Vagina (tissue), 2 donors: Measurements from ENCODE around the gene PPP2R3C. TPM values are rescaled to one million over a fixed set of nuclear protein-coding genes. Genes with fewer than 3 reads are reported as not detected.

Experiments used
- DNase-seq, 2 donors: peaks; one replicate each; pipeline ENCODE4 v3.0.0-alpha.2; 2017; ENCODE audit errors: extremely low spot score in 2 of 2
- H3K27ac ChIP-seq: fragments of 200-600 bp; sonication (generic); one replicate; pipeline ENCODE4 v1.5.1; 2019
- H3K27me3 ChIP-seq: fragments of 200-600 bp; sonication (generic); one replicate; pipeline ENCODE4 v1.5.1; 2019
- H3K36me3 ChIP-seq, 2 donors: fragments of 200-600 bp; sonication (generic); one replicate each; pipeline ENCODE4 v1.5.1; 2017 to 2019
- H3K4me1 ChIP-seq: fragments of 200-600 bp; sonication (generic); one replicate; pipeline ENCODE4 v1.5.1; 2019
- H3K4me3 ChIP-seq, 2 donors: fragments of 200-600 bp; sonication (generic); 1 replicate in 1 of 2; 2 replicates in 1 of 2; pipeline ENCODE4 v1.5.1; 2016 to 2019
- H3K9me3 ChIP-seq: fragments of 200-600 bp; sonication (generic); one replicate; pipeline ENCODE4 v1.5.1; 2019
- POLR2A ChIP-seq, 2 donors: fragments of 450-650 bp; IDR thresholded peaks; one replicate each; pipeline ENCODE4 v1.6.1; 2017; ENCODE audit warnings: antibody characterized with exemption in 2 of 2, mild to moderate bottlenecking in 2 of 2, moderate library complexity in 2 of 2
- POLR2AphosphoS5 ChIP-seq, 2 donors: sonication (generic); formaldehyde crosslinking; IDR thresholded peaks; one replicate each; pipeline ENCODE4 v1.9.0; 2017; ENCODE audit warnings: antibody characterized with exemption in 2 of 2, mild to moderate bottlenecking in 2 of 2, low read depth in 1 of 2; ENCODE audit not compliant: insufficient read depth in 1 of 2
- intact Hi-C: fragments of 100-400 bp; cut with DNase I; formaldehyde crosslinking; loops from one replicate; pipeline ENCODE4 v1.15.1; 2023
- total RNA-seq: library from RNA; depleted of rRNA; stranded (reverse); fragments of >200 nt; gene quantifications from one replicate; pipeline ENCODE4 v1.2.3, GENCODE V29; 2016
- TF ChIP-seq, protein P1 (sequence below), 3 experiments: fragments of 450-650 bp in 2 of 3; fragments of 200-600 bp in 1 of 3; sonication (generic) in 1 of 3; IDR thresholded peaks; one replicate each; pipeline ENCODE4 v1.5.1; 2017 to 2019; ENCODE audit warnings: antibody characterized with exemption in 3 of 3, mild to moderate bottlenecking in 2 of 3, moderate library complexity in 2 of 3

PPP2R3C gene
- total RNA-seq, 1 donor from 2014 or later: 14.5 TPM

DNA sequence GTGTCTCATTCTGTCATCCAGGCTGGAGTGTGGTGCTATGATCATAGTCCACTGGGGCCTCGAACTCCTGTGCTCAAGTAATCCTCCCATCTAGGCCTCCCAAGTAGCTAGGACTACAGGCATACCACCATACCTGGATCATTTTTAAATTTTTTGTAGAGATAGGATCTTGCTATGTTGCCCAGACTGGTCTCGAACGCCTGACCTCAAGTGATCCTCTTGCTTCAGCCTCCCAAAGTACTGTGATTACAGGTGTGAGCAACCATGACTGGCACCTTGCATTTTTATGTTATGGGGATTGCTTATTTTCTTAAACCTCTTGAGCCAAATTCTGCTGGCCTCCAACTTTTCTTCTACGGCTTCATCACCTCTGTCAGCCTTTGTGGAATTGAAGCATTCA lies 27.4 kb upstream of the PPP2R3C start:
- DNase-seq: no peak

DNA sequence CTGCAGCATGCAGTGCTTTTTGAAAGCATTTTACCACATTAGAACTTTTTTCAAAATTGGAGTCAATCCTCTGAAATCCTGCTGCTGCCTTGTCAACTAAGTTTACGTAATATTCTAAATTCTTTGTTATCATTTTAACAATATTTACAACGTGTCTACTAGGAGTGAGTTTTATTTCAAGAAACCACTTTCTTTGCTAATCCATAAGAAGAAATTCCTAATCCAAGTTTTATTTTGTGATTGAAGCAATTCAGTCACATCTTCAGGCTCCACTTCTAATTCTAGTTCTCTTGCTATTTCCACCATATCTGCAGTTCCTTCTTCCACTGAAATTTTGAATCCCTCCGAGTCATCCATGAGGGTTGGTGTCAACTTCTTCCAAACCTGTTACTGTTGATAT lies 25.9 kb upstream of the PPP2R3C start:
- intact Hi-C loops: no loop called here
- H3K9me3 ChIP-seq: no peaks in the 10 kb centered on the region
- no peaks in the 10 kb centered on the region for H3K4me1 ChIP-seq
- TF ChIP-seq, protein P1, sequence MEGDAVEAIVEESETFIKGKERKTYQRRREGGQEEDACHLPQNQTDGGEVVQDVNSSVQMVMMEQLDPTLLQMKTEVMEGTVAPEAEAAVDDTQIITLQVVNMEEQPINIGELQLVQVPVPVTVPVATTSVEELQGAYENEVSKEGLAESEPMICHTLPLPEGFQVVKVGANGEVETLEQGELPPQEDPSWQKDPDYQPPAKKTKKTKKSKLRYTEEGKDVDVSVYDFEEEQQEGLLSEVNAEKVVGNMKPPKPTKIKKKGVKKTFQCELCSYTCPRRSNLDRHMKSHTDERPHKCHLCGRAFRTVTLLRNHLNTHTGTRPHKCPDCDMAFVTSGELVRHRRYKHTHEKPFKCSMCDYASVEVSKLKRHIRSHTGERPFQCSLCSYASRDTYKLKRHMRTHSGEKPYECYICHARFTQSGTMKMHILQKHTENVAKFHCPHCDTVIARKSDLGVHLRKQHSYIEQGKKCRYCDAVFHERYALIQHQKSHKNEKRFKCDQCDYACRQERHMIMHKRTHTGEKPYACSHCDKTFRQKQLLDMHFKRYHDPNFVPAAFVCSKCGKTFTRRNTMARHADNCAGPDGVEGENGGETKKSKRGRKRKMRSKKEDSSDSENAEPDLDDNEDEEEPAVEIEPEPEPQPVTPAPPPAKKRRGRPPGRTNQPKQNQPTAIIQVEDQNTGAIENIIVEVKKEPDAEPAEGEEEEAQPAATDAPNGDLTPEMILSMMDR (IDR thresholded peaks at IDR 0.05): no peak
- TF ChIP-seq POLR2A (IDR thresholded peaks at IDR 0.05) (no peak), POLR2AphosphoS5 (IDR thresholded peaks at IDR 0.05; ENCODE audit: insufficient read depth in 1 of 2, low read depth in 1 of 2) (no peak)
- H3K4me3 ChIP-seq: no peak overlapping the region
- H3K27ac ChIP-seq: no peak overlapping the region
- DNase-seq: no peak
- peaks cover 0 to 3% of the 10 kb centered on the region in 2 donors for H3K36me3 ChIP-seq
- H3K27me3 ChIP-seq: no peaks in the 10 kb centered on the region

More for the DNA sequence above, 27.4 kb upstream of the PPP2R3C start:
- no peaks in the 10 kb centered on the region for H3K4me1 ChIP-seq
- TF ChIP-seq, protein P1 (IDR thresholded peaks at IDR 0.05): no peak
- TF ChIP-seq POLR2A (IDR thresholded peaks at IDR 0.05) (no peak), POLR2AphosphoS5 (IDR thresholded peaks at IDR 0.05; ENCODE audit: insufficient read depth in 1 of 2, low read depth in 1 of 2) (no peak)
- peaks cover 0 to 3% of the 10 kb centered on the region in 2 donors for H3K36me3 ChIP-seq
- H3K9me3 ChIP-seq: no peaks in the 10 kb centered on the region
- no peak overlapping the region for H3K27ac ChIP-seq
- H3K4me3 ChIP-seq: no peak overlapping the region
- intact Hi-C loops: no loop called here
- no peaks in the 10 kb centered on the region for H3K27me3 ChIP-seq

DNA sequence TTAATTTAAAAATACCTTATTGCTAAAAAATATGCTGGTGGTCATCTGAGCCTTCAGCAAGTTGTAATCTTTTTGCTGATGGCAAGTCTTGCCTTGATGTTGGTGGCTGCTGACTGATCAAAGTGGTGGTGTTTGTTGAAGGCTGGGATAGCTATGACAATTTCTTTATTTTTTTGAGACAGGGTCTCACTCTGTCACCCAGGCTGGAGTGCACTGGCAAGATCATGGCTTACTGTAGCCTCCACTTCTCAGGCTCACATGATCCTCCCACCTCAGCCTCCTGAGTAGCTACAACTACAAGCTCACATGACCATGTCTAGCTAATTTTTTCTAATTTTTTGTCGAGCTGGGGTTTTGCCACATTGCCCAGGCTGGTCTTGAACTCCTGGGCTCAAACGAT lies 25.4 kb upstream of the PPP2R3C start:
- TF ChIP-seq, protein P1 (IDR thresholded peaks at IDR 0.05): no peak
- no peak for TF ChIP-seq POLR2AphosphoS5 (IDR thresholded peaks at IDR 0.05; ENCODE audit: insufficient read depth in 1 of 2, low read depth in 1 of 2)
- no peak for TF ChIP-seq POLR2A (IDR thresholded peaks at IDR 0.05)
- Histone ChIP-seq H3K4me1 (no peaks in the 10 kb centered on the region), H3K27me3 (no peaks in the 10 kb centered on the region), H3K36me3 (no peaks in the 10 kb centered on the region), H3K4me3 (no peak overlapping the region), H3K27ac (no peak overlapping the region), H3K9me3 (no peaks in the 10 kb centered on the region)
- no peak for DNase-seq
- intact Hi-C loops: no loop called here

DNA sequence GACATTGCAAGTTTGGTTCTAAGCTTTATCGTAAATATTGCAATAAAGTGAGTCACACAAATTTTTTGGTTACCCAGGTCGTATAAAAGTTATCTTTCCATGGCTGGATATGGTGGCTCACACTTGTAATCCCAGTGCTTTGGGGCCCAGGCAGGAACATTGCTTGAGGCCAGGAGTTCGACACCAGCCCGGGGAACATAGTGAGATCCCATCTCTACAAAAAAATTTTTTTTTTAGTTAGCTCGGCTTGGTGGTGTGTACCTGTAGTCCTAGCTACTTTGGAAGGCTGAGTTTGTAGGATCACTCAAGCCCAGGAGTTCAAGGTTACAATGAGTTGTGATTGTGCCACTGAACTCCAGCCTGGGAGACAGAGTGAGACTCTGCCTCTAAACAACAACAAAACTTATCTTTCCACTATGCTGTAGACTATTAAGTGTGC lies 24.9 kb upstream of the PPP2R3C start:
- no peak for DNase-seq
- Histone ChIP-seq H3K9me3 (no peaks in the 10 kb centered on the region), H3K36me3 (no peaks in the 10 kb centered on the region), H3K4me3 (no peak overlapping the region), H3K27me3 (no peaks in the 10 kb centered on the region), H3K4me1 (no peaks in the 10 kb centered on the region), H3K27ac (no peak overlapping the region)
- intact Hi-C loops: no loop called here
- TF ChIP-seq POLR2A (IDR thresholded peaks at IDR 0.05) (no peak), POLR2AphosphoS5 (IDR thresholded peaks at IDR 0.05; ENCODE audit: insufficient read depth in 1 of 2, low read depth in 1 of 2) (no peak)
- TF ChIP-seq, protein P1 (IDR thresholded peaks at IDR 0.05): no peak

DNA sequence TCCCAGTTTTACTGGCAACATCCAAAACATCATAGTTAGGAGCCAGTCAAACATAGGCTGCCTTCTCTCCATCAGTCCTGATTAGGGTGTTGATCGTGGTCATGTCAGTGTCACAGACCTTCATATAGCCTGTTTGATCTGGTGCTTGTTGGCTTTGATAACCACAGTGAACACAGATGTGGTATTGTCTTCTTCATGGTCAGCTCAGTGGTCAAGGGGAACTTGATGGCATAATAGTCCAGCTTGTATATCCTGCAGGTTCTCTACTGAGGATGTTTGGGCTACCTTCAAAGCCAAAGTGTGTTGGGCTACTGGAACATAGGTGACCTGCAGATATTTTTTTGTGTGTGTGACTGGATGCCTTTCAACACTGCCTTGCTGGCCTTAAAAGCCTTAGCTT lies 22.2 kb upstream of the PPP2R3C start:
- no peak overlapping the region for H3K27ac ChIP-seq
- intact Hi-C loops: loop anchor here (5.0 kb wide), 1 partner anchor 268 kb away; no protein-coding TSS in a partner anchor
- TF ChIP-seq, protein P1 (IDR thresholded peaks at IDR 0.05): no peak
- TF ChIP-seq POLR2AphosphoS5 (IDR thresholded peaks at IDR 0.05; ENCODE audit: insufficient read depth in 1 of 2, low read depth in 1 of 2) (no peak), POLR2A (IDR thresholded peaks at IDR 0.05) (no peak)

More for the DNA sequence above, 22.2 kb upstream of the PPP2R3C start:
- no peaks in the 10 kb centered on the region for H3K36me3 ChIP-seq
- DNase-seq: no peak
- no peaks in the 10 kb centered on the region for H3K27me3 ChIP-seq
- H3K9me3 ChIP-seq: no peaks in the 10 kb centered on the region
- H3K4me1 ChIP-seq: no peaks in the 10 kb centered on the region
- no peak overlapping the region for H3K4me3 ChIP-seq
